Activated T-cell treated with anti-CD3 and anti-CD28 coated beads, Interleukin-2, amount 50 U/mL, for 4 hours (primary cell): ENCODE measurements around the gene CRAMP1. TPM values are rescaled to one million over a fixed set of nuclear protein-coding genes. Genes with fewer than 3 reads are reported as not detected.

ENCODE experiments used
- ATAC-seq, 2 donors: fragments of 200-7000 bp; cut with Tn5 transposase; one replicate each; pipeline ENCODE4 v1.10.0; 2021
- DNase-seq: peaks from one replicate; pipeline ENCODE4 v3.0.0-alpha.2; 2020
- H3K27me3 Mint-ChIP-seq: one replicate; pipeline ENCODE4 v1.8.0; 2021; ENCODE audit warnings: low read depth, mixed read lengths
- H3K36me3 Mint-ChIP-seq: one replicate; pipeline ENCODE4 v1.8.0; 2022; ENCODE audit warnings: mixed read lengths; ENCODE audit not compliant: insufficient read depth
- H3K4me1 Mint-ChIP-seq: one replicate; pipeline ENCODE4 v1.8.0; 2021; ENCODE audit warnings: low read depth, mixed read lengths
- H3K4me3 Mint-ChIP-seq: one replicate; pipeline ENCODE4 v1.8.0; 2021; ENCODE audit warnings: mild to moderate bottlenecking, moderate library complexity, mixed read lengths
- H3K9me3 Mint-ChIP-seq: one replicate; pipeline ENCODE4 v1.8.0; 2021; ENCODE audit warnings: mixed read lengths
- total RNA-seq, 3 donors: library from RNA; stranded (reverse); gene quantifications; one replicate each; pipeline ENCODE4 v1.2.1, GENCODE V29; 2021

The CRAMP1 gene
- total RNA-seq, 3 donors from 2014 or later: 19.1 to 22.9 (median 22.1) TPM

DNA sequence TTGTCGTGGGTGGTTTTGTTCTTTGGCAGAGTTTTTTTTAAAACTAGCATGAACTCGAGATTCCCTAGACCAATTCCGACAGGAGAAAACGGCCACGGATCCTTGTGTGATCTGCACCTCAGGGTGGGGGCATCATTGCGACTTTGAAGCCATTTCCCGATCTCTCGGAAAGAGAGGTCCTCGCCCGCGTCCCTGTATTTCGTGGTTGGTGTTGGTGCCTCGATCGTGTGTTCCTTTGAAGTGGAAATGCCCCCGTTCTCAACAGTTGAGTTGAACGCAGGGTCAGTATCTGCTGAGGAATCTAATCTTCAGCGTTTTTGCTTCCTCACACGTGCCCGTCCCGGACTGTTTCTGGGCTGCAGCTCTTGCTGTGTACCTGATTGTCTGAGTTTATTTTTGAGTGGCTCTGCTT is 1.1 kb downstream of the CRAMP1 start:
- H3K36me3 Mint-ChIP-seq: peaks cover 19% of the 10 kb centered on the region

DNA sequence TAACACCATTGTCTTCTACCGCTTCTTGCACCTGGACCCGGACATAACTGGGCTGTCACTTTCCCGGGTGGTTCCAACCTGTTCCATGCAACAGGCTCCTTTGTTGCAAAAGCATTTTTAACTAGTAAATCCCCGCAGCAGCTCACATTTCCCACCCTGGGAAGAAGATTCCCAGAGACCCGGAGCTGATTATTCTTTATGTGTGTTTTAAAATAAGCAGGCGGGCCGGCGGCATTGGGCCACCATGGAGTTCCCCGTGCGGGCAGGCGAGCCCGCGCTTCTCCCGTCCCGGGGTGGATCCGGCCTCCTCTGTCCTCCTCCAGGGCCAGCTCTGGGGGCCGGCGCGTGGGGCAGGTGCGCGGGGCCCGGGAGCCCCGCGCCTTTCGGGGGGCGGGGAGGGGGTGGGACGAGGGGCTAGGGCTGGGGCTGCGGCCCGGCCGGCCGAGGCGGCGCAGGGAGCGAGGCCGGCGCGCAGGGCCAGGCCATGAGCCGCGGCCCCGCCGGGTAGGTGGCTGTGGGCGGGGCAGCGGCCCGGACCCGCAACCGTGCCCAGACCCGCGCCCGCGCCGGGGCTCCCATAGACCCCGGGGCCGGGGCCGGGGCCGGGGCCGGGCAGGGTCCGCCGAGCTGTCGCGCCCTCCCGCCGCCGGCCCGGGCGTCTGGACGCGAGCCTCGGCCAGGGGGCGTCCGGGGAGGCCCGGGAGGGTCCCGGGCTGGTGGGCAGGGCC is 1.7 kb downstream of the CRAMP1 start:
- H3K36me3 Mint-ChIP-seq: peaks cover 22% of the 10 kb centered on the region
- DNase-seq (no peak), ATAC-seq (no peak)
- H3K9me3 Mint-ChIP-seq: no peaks in the 10 kb centered on the region
- H3K4me1 Mint-ChIP-seq: peaks cover 41% of the 10 kb centered on the region
- H3K27me3 Mint-ChIP-seq: no peaks in the 10 kb centered on the region
- H3K4me3 Mint-ChIP-seq: peak overlapping the region; percentile 91

More for the DNA sequence above, 1.1 kb downstream of the CRAMP1 start:
- no peaks in the 10 kb centered on the region for H3K9me3 Mint-ChIP-seq
- peak overlapping the region; percentile 91 for H3K4me3 Mint-ChIP-seq
- ATAC-seq (no peak), DNase-seq (no peak)
- no peaks in the 10 kb centered on the region for H3K27me3 Mint-ChIP-seq
- peaks cover 39% of the 10 kb centered on the region for H3K4me1 Mint-ChIP-seq

- Mint-ChIP-seq H3K27me3 (no peaks in the 10 kb centered on the region), H3K4me1 (peaks cover 41% of the 10 kb centered on the region), H3K36me3 (peaks cover 23% of the 10 kb centered on the region), H3K9me3 (no peaks in the 10 kb centered on the region), H3K4me3 (peak overlapping the region; percentile 78)
- ATAC-seq (no peak), DNase-seq (no peak)
These were observed 2.4 kb downstream of the CRAMP1 start for GRCh38 chr16:1614456-1615102.

- Mint-ChIP-seq H3K4me1 (peaks cover 39% of the 10 kb centered on the region), H3K4me3 (peak overlapping the region; percentile 75), H3K27me3 (no peaks in the 10 kb centered on the region), H3K36me3 (peaks cover 27% of the 10 kb centered on the region), H3K9me3 (no peaks in the 10 kb centered on the region)
- ATAC-seq: no peak
- DNase-seq: no peak
These were observed 3.6 kb downstream of the CRAMP1 start for GRCh38 chr16:1615761-1616160.

GRCh38 chr16:1619976-1620375 is 7.8 kb downstream of the CRAMP1 start:
- no peak for ATAC-seq
- peaks cover 34% of the 10 kb centered on the region for H3K36me3 Mint-ChIP-seq

GRCh38 chr16:1620391-1620790 is 8.2 kb downstream of the CRAMP1 start:
- H3K27me3 Mint-ChIP-seq: no peaks in the 10 kb centered on the region
- no peaks in the 10 kb centered on the region for H3K9me3 Mint-ChIP-seq
- H3K4me3 Mint-ChIP-seq: no peak overlapping the region
- peak; percentile 14 to 25 for ATAC-seq
- H3K4me1 Mint-ChIP-seq: peaks cover 27% of the 10 kb centered on the region
- DNase-seq: no peak
- H3K36me3 Mint-ChIP-seq: peaks cover 29% of the 10 kb centered on the region

More at GRCh38 chr16:1619976-1620375, 7.8 kb downstream of the CRAMP1 start:
- no peaks in the 10 kb centered on the region for H3K9me3 Mint-ChIP-seq
- no peak for DNase-seq
- no peak overlapping the region for H3K4me3 Mint-ChIP-seq
- peaks cover 31% of the 10 kb centered on the region for H3K4me1 Mint-ChIP-seq
- no peaks in the 10 kb centered on the region for H3K27me3 Mint-ChIP-seq

GRCh38 chr16:1621851-1622250 is 9.7 kb downstream of the CRAMP1 start:
- H3K9me3 Mint-ChIP-seq: no peaks in the 10 kb centered on the region
- H3K36me3 Mint-ChIP-seq: peaks cover 21% of the 10 kb centered on the region
- no peak overlapping the region for H3K4me3 Mint-ChIP-seq
- ATAC-seq: no peak
- H3K27me3 Mint-ChIP-seq: no peaks in the 10 kb centered on the region
- DNase-seq: no peak
- H3K4me1 Mint-ChIP-seq: peaks cover 20% of the 10 kb centered on the region

GRCh38 chr16:1626327-1626726 is 14.2 kb downstream of the CRAMP1 start:
- ATAC-seq: no peak
- Mint-ChIP-seq H3K4me1 (peaks cover 10% of the 10 kb centered on the region), H3K4me3 (no peak overlapping the region), H3K9me3 (no peaks in the 10 kb centered on the region), H3K27me3 (no peaks in the 10 kb centered on the region), H3K36me3 (peaks cover 16% of the 10 kb centered on the region)
- no peak for DNase-seq

- Mint-ChIP-seq H3K36me3 (peaks cover 16% of the 10 kb centered on the region), H3K4me1 (peaks cover 9% of the 10 kb centered on the region), H3K9me3 (no peaks in the 10 kb centered on the region)
These were observed 14.6 kb downstream of the CRAMP1 start for GRCh38 chr16:1626776-1627175.

DNA sequence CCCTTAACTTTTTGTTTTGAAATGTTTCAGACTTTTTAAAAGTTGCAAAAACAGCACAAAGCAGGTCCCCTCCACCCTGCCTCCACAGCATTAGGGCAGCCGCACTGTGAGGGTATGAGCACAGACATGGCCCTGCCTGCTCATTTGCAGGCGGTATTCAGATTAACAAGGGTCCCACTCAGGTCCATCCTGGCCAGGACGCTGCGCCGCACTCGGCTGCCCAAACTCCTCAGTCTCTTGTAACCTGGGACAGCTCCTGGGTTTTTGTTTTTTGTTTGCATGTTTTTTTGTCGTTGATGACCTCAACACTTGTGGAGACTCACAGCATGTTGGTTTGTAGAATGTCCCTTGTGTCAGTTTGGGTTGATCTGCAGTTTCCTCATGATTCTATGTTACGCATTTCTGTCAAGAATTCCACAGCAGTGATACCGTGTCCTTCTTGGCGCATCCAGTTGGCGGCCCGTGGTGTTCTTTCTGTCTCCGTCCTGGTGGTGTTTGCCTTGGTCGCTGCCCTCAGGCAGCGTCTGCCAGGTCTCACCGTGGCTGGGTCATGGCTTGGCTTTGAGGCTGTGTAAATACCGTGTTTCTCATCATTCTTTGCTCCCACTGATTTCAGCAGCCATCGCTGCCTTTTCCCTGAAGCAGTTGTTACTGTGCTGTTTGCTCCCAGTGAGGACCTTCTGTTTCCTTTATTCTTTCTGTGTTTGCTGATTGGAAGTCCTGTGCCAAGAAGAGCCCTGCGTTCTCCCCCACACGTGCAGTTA is 18.5 kb downstream of the CRAMP1 start:
- H3K4me1 Mint-ChIP-seq: peaks cover 4% of the 10 kb centered on the region
- no peak overlapping the region for H3K4me3 Mint-ChIP-seq
- no peaks in the 10 kb centered on the region for H3K27me3 Mint-ChIP-seq
- DNase-seq (no peak), ATAC-seq (no peak)
- peaks cover 27% of the 10 kb centered on the region for H3K36me3 Mint-ChIP-seq
- no peaks in the 10 kb centered on the region for H3K9me3 Mint-ChIP-seq

More at GRCh38 chr16:1626776-1627175, 14.6 kb downstream of the CRAMP1 start:
- no peak overlapping the region for H3K4me3 Mint-ChIP-seq
- DNase-seq (no peak), ATAC-seq (no peak)
- H3K27me3 Mint-ChIP-seq: no peaks in the 10 kb centered on the region

GRCh38 chr16:1631230-1631629 is 19.1 kb downstream of the CRAMP1 start:
- H3K4me3 Mint-ChIP-seq: no peak overlapping the region
- peaks cover 27% of the 10 kb centered on the region for H3K36me3 Mint-ChIP-seq

DNA sequence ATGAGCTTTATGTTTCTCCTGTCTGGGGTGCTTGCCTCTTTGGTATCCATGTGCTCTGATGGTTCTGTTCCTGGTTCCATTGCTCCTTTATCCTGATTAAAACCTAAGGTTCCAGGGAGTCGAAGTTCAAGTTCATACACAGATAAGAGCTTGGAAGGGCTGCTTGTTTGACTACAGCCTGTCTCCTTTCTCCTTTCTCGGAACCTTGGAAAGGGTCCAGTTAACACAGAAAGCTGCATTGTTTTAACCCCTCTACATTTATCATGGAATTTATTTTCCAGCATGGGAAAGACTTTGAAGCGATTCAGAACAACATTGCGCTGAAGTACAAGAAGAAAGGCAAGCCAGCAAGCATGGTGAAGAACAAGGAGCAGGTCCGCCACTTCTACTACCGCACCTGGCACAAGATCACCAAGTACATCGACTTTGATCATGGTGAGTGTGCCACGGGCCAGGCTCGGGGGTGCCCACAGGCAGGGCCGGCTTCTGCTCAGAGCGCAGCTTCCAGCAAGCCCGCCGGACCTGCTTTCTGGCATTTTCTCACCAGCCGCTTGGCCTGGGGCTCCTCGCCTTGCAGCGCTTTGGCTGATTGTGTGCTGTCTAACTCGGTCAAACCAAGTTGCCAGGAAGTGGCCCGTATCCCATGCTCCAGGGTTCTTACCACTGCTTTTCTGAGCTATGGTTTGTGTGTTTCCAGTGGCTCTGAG is 19.9 kb downstream of the CRAMP1 start:
- no peaks in the 10 kb centered on the region for H3K9me3 Mint-ChIP-seq
- no peak for ATAC-seq
- H3K4me3 Mint-ChIP-seq: no peak overlapping the region
- peaks cover 4% of the 10 kb centered on the region for H3K4me1 Mint-ChIP-seq
- no peak for DNase-seq
- H3K36me3 Mint-ChIP-seq: peaks cover 27% of the 10 kb centered on the region
- no peaks in the 10 kb centered on the region for H3K27me3 Mint-ChIP-seq

More at GRCh38 chr16:1631230-1631629, 19.1 kb downstream of the CRAMP1 start:
- no peak for ATAC-seq
- Mint-ChIP-seq H3K4me1 (peaks cover 4% of the 10 kb centered on the region), H3K9me3 (no peaks in the 10 kb centered on the region), H3K27me3 (no peaks in the 10 kb centered on the region)
- no peak for DNase-seq

DNA sequence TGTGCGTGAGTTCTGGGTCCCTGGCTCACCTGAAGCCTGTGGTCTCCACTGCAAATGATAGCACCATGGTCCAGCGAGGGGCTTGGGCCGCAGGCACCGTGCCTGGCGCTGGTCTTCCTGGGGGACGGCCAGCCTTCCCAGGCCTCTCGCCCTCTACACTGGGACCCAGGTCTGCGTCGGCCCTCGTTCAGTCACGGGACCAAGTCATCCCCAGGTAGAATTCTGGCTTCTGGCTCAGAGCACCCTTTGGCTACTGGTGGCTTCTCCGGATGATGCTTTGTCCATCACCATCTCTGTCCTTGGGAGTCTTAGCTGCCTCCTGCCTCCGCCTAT is 20.4 kb downstream of the CRAMP1 start:
- Mint-ChIP-seq H3K27me3 (no peaks in the 10 kb centered on the region), H3K9me3 (no peaks in the 10 kb centered on the region), H3K36me3 (peaks cover 22% of the 10 kb centered on the region), H3K4me3 (no peak overlapping the region), H3K4me1 (peaks cover 4% of the 10 kb centered on the region)
- ATAC-seq: no peak
- DNase-seq: no peak

DNA sequence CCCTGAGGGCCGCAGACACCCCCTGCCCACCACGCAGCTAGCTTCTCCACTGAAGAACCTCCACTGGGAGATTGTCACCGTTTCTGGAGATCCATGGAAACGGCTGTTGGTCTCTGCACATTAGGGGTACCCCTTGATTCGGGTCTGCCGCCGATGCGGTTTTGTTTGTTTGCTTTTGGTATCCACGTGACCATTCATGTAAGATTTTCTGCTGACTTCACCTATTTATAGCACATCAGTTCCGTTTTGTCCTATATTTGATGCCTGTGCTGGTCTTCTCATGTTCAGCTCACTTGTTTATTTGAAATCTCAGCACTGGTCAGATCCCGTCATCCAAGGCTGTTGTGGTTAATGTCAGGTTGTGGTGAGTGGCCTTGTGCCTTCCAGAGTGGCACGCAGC is 21.1 kb downstream of the CRAMP1 start:
- H3K9me3 Mint-ChIP-seq: no peaks in the 10 kb centered on the region
- no peaks in the 10 kb centered on the region for H3K27me3 Mint-ChIP-seq
- DNase-seq (no peak), ATAC-seq (no peak)
- no peak overlapping the region for H3K4me3 Mint-ChIP-seq
- peaks cover 4% of the 10 kb centered on the region for H3K4me1 Mint-ChIP-seq
- peaks cover 24% of the 10 kb centered on the region for H3K36me3 Mint-ChIP-seq
